Rectal smooth muscle tissue (tissue), 1 donor: ENCODE results near the gene ATIC.
"Not testable (repeated sequence)": the region's sequence is repeated elsewhere in the genome, so short reads cannot be mapped to it uniquely, and the experiment has no call there.

Source experiments
- H3K27ac ChIP-seq: one replicate; pipeline ENCODE4 v1.7.0; 2013; ENCODE audit warnings: low read depth, low read length, inconsistent platforms
- H3K27me3 ChIP-seq: one replicate; pipeline ENCODE4 v1.7.0; 2013; ENCODE audit warnings: low read length; ENCODE audit not compliant: control insufficient read depth, insufficient read depth
- H3K36me3 ChIP-seq: one replicate; pipeline ENCODE4 v1.7.0; 2013; ENCODE audit warnings: low read length; ENCODE audit not compliant: control insufficient read depth, insufficient read depth
- H3K4me1 ChIP-seq: one replicate; pipeline ENCODE4 v1.7.0; 2013; ENCODE audit warnings: low read length; ENCODE audit not compliant: control insufficient read depth, insufficient read depth
- H3K4me3 ChIP-seq: one replicate; pipeline ENCODE4 v1.7.0; 2013; ENCODE audit warnings: low read length
- H3K9ac ChIP-seq: one replicate; pipeline ENCODE4 v1.7.0; 2013; ENCODE audit warnings: low read length

ATIC gene

DNA sequence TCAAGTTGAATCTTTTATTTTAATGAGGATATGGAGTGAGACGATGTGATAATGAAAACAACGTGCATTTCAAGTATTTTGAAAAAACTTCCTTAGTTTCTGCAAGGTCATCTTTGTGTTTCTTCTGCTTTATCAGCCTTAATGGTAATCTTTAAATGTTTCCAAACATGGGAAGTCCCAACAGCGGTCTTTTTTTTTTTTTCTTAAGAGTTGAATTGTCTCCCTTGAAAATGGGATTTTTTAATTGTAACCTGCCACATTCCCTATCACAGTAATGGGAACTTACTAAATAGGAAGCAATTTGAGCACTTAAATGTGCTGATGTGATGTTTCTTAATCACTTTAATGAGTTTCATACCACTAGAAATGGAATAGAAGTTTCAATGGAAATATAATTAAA, 45.8 kb downstream of the ATIC start:
- H3K4me3 ChIP-seq, result no peak overlapping the region
- no peaks in the 10 kb centered on the region for H3K4me1 ChIP-seq
- no peak overlapping the region for H3K9ac ChIP-seq
- peaks cover 7% of the 10 kb centered on the region for H3K36me3 ChIP-seq
- no peaks in the 10 kb centered on the region for H3K27me3 ChIP-seq
- no peak overlapping the region for H3K27ac ChIP-seq

DNA sequence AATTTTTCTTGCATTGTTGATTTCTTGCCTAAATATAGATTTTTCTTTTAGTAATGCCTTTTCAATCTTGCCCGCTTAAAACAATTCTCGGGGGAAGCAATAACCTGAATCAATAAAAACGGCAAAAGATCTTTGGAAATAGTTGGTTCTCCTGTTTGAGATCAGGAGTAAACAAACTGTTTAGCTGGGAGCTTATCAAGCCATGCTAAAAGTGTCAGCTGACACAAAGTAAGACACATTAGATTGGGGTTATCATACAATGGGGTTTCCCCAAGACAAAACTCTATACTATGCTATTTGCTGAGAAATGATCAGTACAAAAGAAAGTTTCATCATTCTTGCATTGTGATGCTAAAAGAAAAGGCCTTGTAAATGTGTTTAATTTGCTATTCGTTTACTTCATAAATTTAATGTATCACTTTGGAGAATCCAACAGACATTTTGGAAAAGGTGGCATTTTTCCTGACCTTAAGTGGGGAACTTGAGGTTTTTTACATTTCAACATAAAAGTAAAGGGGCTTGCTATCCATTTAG, 46.5 kb downstream of the ATIC start:
- Histone ChIP-seq H3K4me3 (no peak overlapping the region), H3K9ac (no peak overlapping the region), H3K4me1 (no peaks in the 10 kb centered on the region), H3K27ac (no peak overlapping the region), H3K27me3 (no peaks in the 10 kb centered on the region), H3K36me3 (peaks cover 11% of the 10 kb centered on the region)

- H3K4me1 ChIP-seq, result no peaks in the 10 kb centered on the region
- peaks cover 18% of the 10 kb centered on the region for H3K36me3 ChIP-seq
- no peaks in the 10 kb centered on the region for H3K27me3 ChIP-seq
- no peak overlapping the region for H3K9ac ChIP-seq
- no peak overlapping the region for H3K27ac ChIP-seq
- no peak overlapping the region for H3K4me3 ChIP-seq
These were observed 47.2 kb downstream of the ATIC start for GRCh38 chr2:215358891-215359575.

DNA sequence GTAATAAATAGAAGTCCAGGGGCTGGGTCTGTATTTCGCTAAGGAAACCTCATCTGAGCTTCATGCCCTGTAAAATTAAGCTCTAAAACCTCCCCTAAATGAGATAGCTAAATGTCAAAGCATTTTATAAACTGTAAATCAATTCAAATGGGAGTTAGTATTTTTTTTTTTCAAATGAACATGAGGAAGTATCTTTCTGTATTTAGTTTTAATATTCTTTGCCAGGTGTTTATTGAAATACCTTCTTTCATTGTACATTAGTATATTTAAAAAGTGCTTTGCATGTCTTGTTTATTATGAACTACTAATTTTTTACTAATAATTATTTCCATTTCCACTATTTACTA, 47.7 kb downstream of the ATIC start:
- H3K36me3 ChIP-seq, result peaks cover 19% of the 10 kb centered on the region

DNA sequence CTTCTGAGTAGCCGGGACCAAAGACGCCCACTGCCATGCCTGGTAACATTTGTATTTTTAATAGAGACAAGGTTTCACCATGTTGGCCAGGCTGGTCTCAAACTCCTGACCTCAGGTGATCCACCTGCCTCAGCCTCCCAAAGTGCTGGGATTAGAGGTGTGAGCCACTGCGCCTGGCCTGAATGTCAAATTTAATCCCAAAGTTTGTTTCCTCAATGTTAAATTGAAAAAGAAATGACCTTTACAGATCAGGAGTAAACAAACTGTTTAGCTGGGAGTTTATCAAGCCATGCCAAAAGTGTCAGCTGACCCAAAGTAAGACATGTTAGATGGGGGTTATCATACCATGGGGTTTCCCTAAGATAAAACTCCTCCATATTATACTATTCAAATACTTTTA, 48.2 kb downstream of the ATIC start:
- H3K4me1 ChIP-seq, H3K27me3 ChIP-seq, H3K27ac ChIP-seq, H3K4me3 ChIP-seq, H3K9ac ChIP-seq: not testable (repeated sequence)
- peaks cover 23% of the 10 kb centered on the region for H3K36me3 ChIP-seq

More for the DNA sequence above, 47.7 kb downstream of the ATIC start:
- Histone ChIP-seq H3K27ac (no peak overlapping the region), H3K9ac (no peak overlapping the region), H3K27me3 (no peaks in the 10 kb centered on the region), H3K4me1 (no peaks in the 10 kb centered on the region), H3K4me3 (no peak overlapping the region)

DNA sequence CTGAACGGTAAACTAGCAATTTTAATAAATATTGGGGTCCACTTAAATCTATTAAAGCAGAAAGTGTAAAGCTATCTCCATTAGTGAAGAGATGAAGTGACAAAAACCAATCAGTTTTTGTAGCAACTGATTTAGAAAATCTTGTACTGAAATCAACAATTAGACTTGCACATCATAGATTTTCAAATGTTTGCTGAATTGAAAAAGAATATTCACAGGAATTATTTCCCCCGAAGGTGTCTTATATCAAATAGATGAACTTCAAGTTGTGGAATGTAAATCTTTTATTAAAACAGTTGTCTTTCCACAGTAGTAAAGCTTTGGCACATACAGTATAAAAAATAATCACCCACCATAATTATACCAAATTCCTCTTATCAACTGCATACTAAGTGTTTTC, 48.7 kb downstream of the ATIC start:
- no peak overlapping the region for H3K27ac ChIP-seq
- H3K9ac ChIP-seq, result no peak overlapping the region
- no peak overlapping the region for H3K4me3 ChIP-seq
- H3K27me3 ChIP-seq, result no peaks in the 10 kb centered on the region
- no peaks in the 10 kb centered on the region for H3K4me1 ChIP-seq
- H3K36me3 ChIP-seq, result peaks cover 27% of the 10 kb centered on the region

DNA sequence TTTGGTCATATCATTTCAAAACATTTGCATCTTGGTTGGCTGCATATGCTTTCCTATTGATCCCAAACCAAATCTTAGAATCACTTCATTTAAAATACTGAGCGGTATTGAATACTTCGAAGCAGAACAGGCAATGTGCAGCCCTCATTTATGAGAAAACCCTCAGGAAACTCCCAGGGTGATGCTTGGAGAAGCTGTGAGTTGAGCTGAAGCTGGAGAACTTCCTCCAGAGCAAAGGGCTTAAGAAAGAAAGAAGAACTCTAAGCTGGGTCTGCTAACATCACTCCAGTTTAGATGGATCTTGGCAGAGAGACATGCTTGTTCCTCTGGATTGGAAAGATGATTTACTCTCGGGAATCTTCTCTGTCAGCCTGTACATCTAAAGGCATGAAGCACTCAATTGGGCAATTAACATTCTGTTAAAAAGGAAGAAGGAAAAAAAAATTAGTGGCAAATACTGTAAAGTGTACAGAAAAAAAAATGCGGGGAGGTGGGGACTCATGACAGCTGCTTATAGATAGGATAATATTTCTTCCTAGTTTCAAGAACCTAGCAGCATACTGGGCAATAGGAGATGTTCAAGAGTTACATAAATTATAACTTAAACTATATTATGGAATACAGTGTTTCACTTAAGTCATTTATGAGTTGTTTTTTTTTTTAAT, 49.5 kb downstream of the ATIC start:
- Histone ChIP-seq H3K36me3 (peaks cover 27% of the 10 kb centered on the region), H3K4me1 (no peaks in the 10 kb centered on the region), H3K4me3 (no peak overlapping the region), H3K27me3 (no peaks in the 10 kb centered on the region), H3K27ac (no peak overlapping the region), H3K9ac (no peak overlapping the region)

- Histone ChIP-seq H3K27me3 (no peaks in the 10 kb centered on the region), H3K4me3 (no peak overlapping the region), H3K36me3 (peaks cover 27% of the 10 kb centered on the region), H3K27ac (no peak overlapping the region), H3K4me1 (no peaks in the 10 kb centered on the region), H3K9ac (no peak overlapping the region)
These were observed 50.2 kb downstream of the ATIC start for GRCh38 chr2:215361876-215362561.

GRCh38 chr2:215362562-215362904, 50.7 kb downstream of the ATIC start:
- Histone ChIP-seq H3K4me1 (no peaks in the 10 kb centered on the region), H3K9ac (no peak overlapping the region), H3K27ac (no peak overlapping the region), H3K27me3 (no peaks in the 10 kb centered on the region), H3K36me3 (peaks cover 27% of the 10 kb centered on the region), H3K4me3 (no peak overlapping the region)

GRCh38 chr2:215363039-215363438, 51.2 kb downstream of the ATIC start:
- Histone ChIP-seq H3K4me3 (no peak overlapping the region), H3K9ac (no peak overlapping the region), H3K36me3 (peaks cover 30% of the 10 kb centered on the region), H3K27ac (no peak overlapping the region), H3K4me1 (no peaks in the 10 kb centered on the region), H3K27me3 (no peaks in the 10 kb centered on the region)

DNA sequence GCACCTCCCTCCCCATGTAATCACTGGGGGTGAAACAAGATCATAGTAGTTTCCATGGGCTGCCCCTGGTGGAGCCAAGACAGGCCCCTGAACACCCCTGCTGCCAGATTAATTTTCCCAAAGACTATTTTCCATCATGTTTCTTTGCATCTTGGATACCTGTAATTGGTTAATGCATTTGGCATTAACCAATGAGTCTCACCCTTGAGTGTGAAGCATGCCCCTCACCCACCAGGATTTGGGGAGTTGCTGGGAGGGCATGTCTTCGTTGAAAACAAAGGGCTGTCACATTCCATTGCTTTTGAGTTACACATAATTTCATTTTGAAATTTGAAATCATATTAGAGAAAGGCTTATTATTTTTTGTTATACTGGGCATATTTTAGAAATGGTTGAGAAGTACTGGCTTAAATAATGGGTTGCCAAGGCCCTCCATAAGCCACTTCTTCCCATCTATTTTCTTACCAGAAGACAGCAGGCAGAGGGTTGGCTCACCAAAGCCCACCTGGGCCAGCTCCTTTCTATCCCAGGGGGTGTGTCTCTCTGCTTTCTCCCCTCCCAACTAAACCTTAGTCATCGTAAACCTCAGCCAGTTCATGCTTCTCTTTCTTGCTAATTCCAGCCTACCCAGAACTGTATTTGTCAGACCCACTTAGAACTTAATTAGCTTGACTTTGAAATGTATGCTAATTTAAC, 51.8 kb downstream of the ATIC start:
- Histone ChIP-seq H3K27me3 (no peaks in the 10 kb centered on the region), H3K36me3 (peaks cover 30% of the 10 kb centered on the region), H3K4me3 (no peak overlapping the region), H3K27ac (no peak overlapping the region), H3K9ac (no peak overlapping the region), H3K4me1 (no peaks in the 10 kb centered on the region)
